SKM-1 treated with dmso at 0.1 percent for 144 hours (cell line): ENCODE measurements around the gene TRIM9.
A peak's percentile ranks its signal among the peaks of the same experiment; 100 is the strongest.

Experiments
- DNase-seq: peaks from one replicate; lab custom pipeline; 2025; ENCODE audit not compliant: unreplicated experiment; lab: John Stamatoyannopoulos, UW

The TRIM9 gene

GRCh38 chr14:51094901-51095853 is at the start of gene TRIM9:
Gene TRIM9 (minus strand): TSS chr14:51095105. CDS start chr14:51094939, 166 bp downstream.
- peak; percentile 30 for DNase-seq

GRCh38 chr14:51140856-51141255 is 46.0 kb upstream of the TRIM9 start:
- no peak for DNase-seq

- DNase-seq = no peak
These were observed 45.4 kb upstream of the TRIM9 start for GRCh38 chr14:51140338-51140737.

GRCh38 chr14:51139121-51139681 is 44.3 kb upstream of the TRIM9 start:
- DNase-seq = peak; percentile 80

- DNase-seq = no peak
These were observed 43.6 kb upstream of the TRIM9 start for GRCh38 chr14:51138404-51139103.

- DNase-seq = no peak
These were observed 36.6 kb upstream of the TRIM9 start for GRCh38 chr14:51131516-51131915.

GRCh38 chr14:51129130-51129529 is 34.2 kb upstream of the TRIM9 start:
- no peak for DNase-seq

GRCh38 chr14:51124029-51124428 is 29.1 kb upstream of the TRIM9 start:
- DNase-seq = no peak

GRCh38 chr14:51121096-51121495 is 26.2 kb upstream of the TRIM9 start:
- DNase-seq = no peak

- DNase-seq = no peak
These were observed 24.6 kb upstream of the TRIM9 start for GRCh38 chr14:51119411-51120051.

GRCh38 chr14:51118993-51119392 is 24.1 kb upstream of the TRIM9 start:
- DNase-seq = no peak

GRCh38 chr14:51117593-51117992 is 22.7 kb upstream of the TRIM9 start:
- DNase-seq = no peak

- no peak for DNase-seq
These were observed 21.8 kb upstream of the TRIM9 start for GRCh38 chr14:51116682-51117081.

- no peak for DNase-seq
These were observed 14.7 kb upstream of the TRIM9 start for GRCh38 chr14:51109651-51110050.

- no peak for DNase-seq
These were observed 12.9 kb upstream of the TRIM9 start for GRCh38 chr14:51107801-51108200.

- no peak for DNase-seq
These were observed 9.6 kb upstream of the TRIM9 start for GRCh38 chr14:51104467-51104866.

- DNase-seq = no peak
These were observed 2.4 kb upstream of the TRIM9 start for GRCh38 chr14:51097287-51097686.

- no peak for DNase-seq
These were observed 2.0 kb upstream of the TRIM9 start for GRCh38 chr14:51096870-51097269.

- no peak for DNase-seq
These were observed 1.2 kb upstream of the TRIM9 start for GRCh38 chr14:51095854-51096823.

- DNase-seq = no peak
These were observed 553 bp downstream of the TRIM9 start for GRCh38 chr14:51094282-51094821.
